Mucosa of descending colon (tissue), 3 donors: ENCODE measurements around the gene DOCK10. TPM values are rescaled to one million over a fixed set of nuclear protein-coding genes. Genes with fewer than 3 reads are reported as not detected.
A peak's percentile ranks its signal among the peaks of the same experiment; 100 is the strongest.

Experiments used
- ATAC-seq: fragments of 200-7000 bp; cut with Tn5 transposase; one replicate; pipeline ENCODE4 v1.9.1; 2020; ENCODE audit warnings: mild to moderate bottlenecking, moderate library complexity
- DNase-seq, 3 donors: peaks; one replicate each; pipeline ENCODE4 v3.0.0-alpha.2; 2020
- H3K36me3 ChIP-seq: fragments of 200-600 bp; one replicate; pipeline ENCODE4 v1.8.0; 2021; ENCODE audit warnings: low read depth, mild to moderate bottlenecking
- H3K4me1 ChIP-seq: fragments of 200-600 bp; one replicate; pipeline ENCODE4 v1.8.0; 2021; ENCODE audit warnings: low read depth, mild to moderate bottlenecking
- H3K4me3 ChIP-seq: fragments of 200-600 bp; one replicate; pipeline ENCODE4 v1.8.0; 2021; ENCODE audit warnings: mild to moderate bottlenecking
- H3K9me3 ChIP-seq: fragments of 200-600 bp; one replicate; pipeline ENCODE4 v1.8.0; 2021; ENCODE audit warnings: mild to moderate bottlenecking
- CTCF ChIP-seq: fragments of 200-600 bp; IDR thresholded peaks from one replicate; pipeline ENCODE4 v1.8.0; 2022; ENCODE audit warnings: antibody characterized with exemption, mild to moderate bottlenecking
- intact Hi-C, 2 donors: fragments of 100-400 bp; cut with DNase I in 1 of 2; cut with micrococcal nuclease in 1 of 2; formaldehyde crosslinking; loops; one replicate each; pipeline versions ENCODE4 v1.11.0 to v1.11.1; 2022; cut with DNase I, micrococcal nuclease
- total RNA-seq, 3 donors: library from RNA; stranded (reverse); fragmentation: NEBNext Ultra II Directional in 2 of 3; extraction: Animal tissue kit (Norgen Biotek cat#: 25700) in 2 of 3; gene quantifications; one replicate each; pipeline versions ENCODE4 v1.2.1 to v1.2.4, GENCODE V29; 2021 to 2023
- donor health status: DM: no; HTN: no; CAD: no; lungs with moderate emphysema.
- donor health status: DM: no; HTN: no; CAD: no.
- donor health status: DM: no; HTN: yes; CAD: no.

Gene DOCK10
- total RNA-seq, 3 donors from 2014 or later: 13.3 to 20.6 (median 14.7) TPM

- ATAC-seq (no peak), DNase-seq (no peak)
- no peaks in the 10 kb centered on the region for H3K9me3 ChIP-seq
- no peak for TF ChIP-seq CTCF
- no peaks in the 10 kb centered on the region for H3K4me1 ChIP-seq
- no peak overlapping the region for H3K4me3 ChIP-seq
- intact Hi-C loops: no loop called here
- H3K36me3 ChIP-seq: no peaks in the 10 kb centered on the region
These were observed 30.7 kb downstream of the DOCK10 start for GRCh38 chr2:225011585-225011984.

GRCh38 chr2:225010804-225011203 lies 31.5 kb downstream of the DOCK10 start:
- Histone ChIP-seq H3K36me3 (no peaks in the 10 kb centered on the region), H3K4me1 (no peaks in the 10 kb centered on the region), H3K4me3 (no peak overlapping the region), H3K9me3 (no peaks in the 10 kb centered on the region)
- ATAC-seq: no peak
- intact Hi-C loops: no loop called here
- TF ChIP-seq CTCF: no peak
- DNase-seq: no peak

GRCh38 chr2:225009768-225010167 lies 32.5 kb downstream of the DOCK10 start:
- intact Hi-C loops: no loop called here
- Histone ChIP-seq H3K36me3 (no peaks in the 10 kb centered on the region), H3K4me1 (no peaks in the 10 kb centered on the region), H3K9me3 (no peaks in the 10 kb centered on the region), H3K4me3 (no peak overlapping the region)
- DNase-seq (no peak), ATAC-seq (peak; percentile 53)
- no peak for TF ChIP-seq CTCF

- no peaks in the 10 kb centered on the region for H3K36me3 ChIP-seq
- DNase-seq: peak in 1 of 3 donors; percentile 30
- H3K4me1 ChIP-seq: no peaks in the 10 kb centered on the region
- TF ChIP-seq CTCF: no peak
- peak; percentile 63 for ATAC-seq
- H3K4me3 ChIP-seq: no peak overlapping the region
- H3K9me3 ChIP-seq: no peaks in the 10 kb centered on the region
- intact Hi-C loops: no loop called here
These were observed 33.3 kb downstream of the DOCK10 start for GRCh38 chr2:225008935-225009334.

GRCh38 chr2:225008179-225008856 lies 34.0 kb downstream of the DOCK10 start:
- peak; percentile 76 for ATAC-seq

More at GRCh38 chr2:225008179-225008856, 34.0 kb downstream of the DOCK10 start:
- Histone ChIP-seq H3K4me1 (no peaks in the 10 kb centered on the region), H3K9me3 (no peaks in the 10 kb centered on the region), H3K4me3 (no peak overlapping the region), H3K36me3 (no peaks in the 10 kb centered on the region)
- no peak for DNase-seq
- no peak for TF ChIP-seq CTCF
- intact Hi-C loops: no loop called here
